MM.1S (cell line): ENCODE results near the gene HIP1.

Experiments used
- CTCF ChIP-seq: fragments of 300-600 bp; sonication (generic); IDR thresholded peaks from 2 replicates; pipeline ENCODE4 v1.5.1; 2016; ENCODE audit warnings: antibody characterized with exemption, low read length, mixed read lengths
- EZH2 ChIP-seq: fragments of 300-600 bp; sonication (generic); optimal IDR thresholded peaks from 2 replicates; pipeline ENCODE3; 2017; ENCODE audit warnings: low read depth, mild to moderate bottlenecking, antibody characterized with exemption, low read length, mixed read lengths

GRCh38 chr7:75555736-75556135 lies 183.0 kb downstream of the HIP1 start:
- TF ChIP-seq CTCF (no peak), EZH2 (no peak)
